ENCODE data around the gene PLA2G4C.
"Not testable (repeated sequence)": the region's sequence is repeated elsewhere in the genome, so short reads cannot be mapped to it uniquely, and the experiment has no call there.

Gene PLA2G4C

GRCh38 chr19:48111280-48111679, 663 bp upstream of the PLA2G4C start:
- no peak for DNase-seq (ENCODE audit: low spot score)

- DNase-seq (ENCODE audit: low spot score) = no peak
Observed at GRCh38 chr19:48108997-48109782, 1.4 kb downstream of the PLA2G4C start.

GRCh38 chr19:48103922-48104321, 6.7 kb downstream of the PLA2G4C start:
- no peak for DNase-seq (ENCODE audit: low spot score)

- DNase-seq (ENCODE audit: low spot score) = peak; percentile 55
Observed at GRCh38 chr19:48102870-48103751, 7.5 kb downstream of the PLA2G4C start.

- DNase-seq (ENCODE audit: low spot score) = no peak
Observed at GRCh38 chr19:48095612-48096175, 14.9 kb downstream of the PLA2G4C start.

GRCh38 chr19:48094855-48095203, 15.8 kb downstream of the PLA2G4C start:
- DNase-seq (ENCODE audit: low spot score) = no peak

GRCh38 chr19:48094129-48094854, 16.3 kb downstream of the PLA2G4C start:
- no peak for DNase-seq (ENCODE audit: low spot score)

- DNase-seq (ENCODE audit: low spot score) = not testable (repeated sequence)
Observed at GRCh38 chr19:48091111-48091718, 19.4 kb downstream of the PLA2G4C start.

- DNase-seq (ENCODE audit: low spot score) = no peak
Observed at GRCh38 chr19:48090281-48090802, 20.3 kb downstream of the PLA2G4C start.

- DNase-seq (ENCODE audit: low spot score) = not testable (repeated sequence)
Observed at GRCh38 chr19:48088991-48089390, 21.6 kb downstream of the PLA2G4C start.

- DNase-seq (ENCODE audit: low spot score) = no peak
Observed at GRCh38 chr19:48085904-48086864, 24.4 kb downstream of the PLA2G4C start.

- DNase-seq (ENCODE audit: low spot score) = no peak
Observed at GRCh38 chr19:48085076-48085475, 25.5 kb downstream of the PLA2G4C start.

GRCh38 chr19:48081106-48081505, 29.5 kb downstream of the PLA2G4C start:
- DNase-seq (ENCODE audit: low spot score) = no peak

- not testable (repeated sequence) for DNase-seq (ENCODE audit: low spot score)
Observed at GRCh38 chr19:48070177-48070769, 40.3 kb downstream of the PLA2G4C start.

GRCh38 chr19:48069435-48069834, 41.2 kb downstream of the PLA2G4C start:
- DNase-seq (ENCODE audit: low spot score) = no peak

- DNase-seq (ENCODE audit: low spot score) = no peak
Observed at GRCh38 chr19:48064509-48064908, 46.1 kb downstream of the PLA2G4C start.

GRCh38 chr19:48061401-48062344, 48.9 kb downstream of the PLA2G4C start:
- no peak for DNase-seq (ENCODE audit: low spot score)

- no peak for DNase-seq (ENCODE audit: low spot score)
Observed at GRCh38 chr19:48060381-48060780, 50.2 kb downstream of the PLA2G4C start.

- no peak for DNase-seq (ENCODE audit: low spot score)
Observed at GRCh38 chr19:48059331-48059730, 51.3 kb downstream of the PLA2G4C start.

Measured in hematopoietic multipotent progenitor cell treated with erythropoietin and hydrocortisone succinate and interleukin-3 and kit ligand, for 15 days (in vitro differentiated cells).